Glutamatergic neuron (in vitro differentiated cells): Measurements from ENCODE around the gene MOGAT3. TPM values are rescaled to one million over a fixed set of nuclear protein-coding genes. Genes with fewer than 3 reads are reported as not detected.
A peak's percentile ranks its signal among the peaks of the same experiment; 100 is the strongest.

ENCODE experiments used
- DNase-seq: peaks from one replicate; pipeline ENCODE4 v3.0.0; 2022
- H3K27ac Mint-ChIP-seq: one replicate; pipeline ENCODE4 v1.8.0; 2020; ENCODE audit warnings: mild to moderate bottlenecking, mixed read lengths, inconsistent platforms; ENCODE audit not compliant: unreplicated experiment
- H3K27me3 Mint-ChIP-seq: one replicate; pipeline ENCODE4 v1.8.0; 2020; ENCODE audit warnings: mild to moderate bottlenecking, moderate library complexity, mixed read lengths, inconsistent platforms; ENCODE audit not compliant: unreplicated experiment
- H3K36me3 Mint-ChIP-seq: one replicate; pipeline ENCODE4 v1.8.0; 2020; ENCODE audit warnings: mild to moderate bottlenecking, mixed read lengths, inconsistent platforms; ENCODE audit not compliant: unreplicated experiment
- H3K4me1 Mint-ChIP-seq: one replicate; pipeline ENCODE4 v1.8.0; 2020; ENCODE audit warnings: mild to moderate bottlenecking, low read depth, mixed read lengths, inconsistent platforms; ENCODE audit not compliant: unreplicated experiment
- H3K4me3 Mint-ChIP-seq: one replicate; pipeline ENCODE4 v1.8.0; 2020; ENCODE audit warnings: mild to moderate bottlenecking, mixed read lengths, inconsistent platforms; ENCODE audit not compliant: unreplicated experiment
- H3K9me3 Mint-ChIP-seq: one replicate; pipeline ENCODE4 v1.8.0; 2020; ENCODE audit warnings: mild to moderate bottlenecking, moderate library complexity, mixed read lengths, inconsistent platforms; ENCODE audit not compliant: unreplicated experiment
- total RNA-seq: library from RNA; stranded (reverse); fragmentation: NEBNext Ultra II Directional; extraction: Animal tissue kit (Norgen Biotek cat#: 25700); gene quantifications from one replicate; pipeline ENCODE4 v1.2.1, GENCODE V29; 2021; ENCODE audit not compliant: unreplicated experiment
- TF ChIP-seq, protein P1 (sequence below): fragments of 200-600 bp; sonication (generic); IDR thresholded peaks from one replicate; pipeline ENCODE4 v1.5.0; 2021; ENCODE audit not compliant: partially characterized antibody, unreplicated experiment

The MOGAT3 gene
- total RNA-seq, 1 donor from 2014 or later = not detected

DNA sequence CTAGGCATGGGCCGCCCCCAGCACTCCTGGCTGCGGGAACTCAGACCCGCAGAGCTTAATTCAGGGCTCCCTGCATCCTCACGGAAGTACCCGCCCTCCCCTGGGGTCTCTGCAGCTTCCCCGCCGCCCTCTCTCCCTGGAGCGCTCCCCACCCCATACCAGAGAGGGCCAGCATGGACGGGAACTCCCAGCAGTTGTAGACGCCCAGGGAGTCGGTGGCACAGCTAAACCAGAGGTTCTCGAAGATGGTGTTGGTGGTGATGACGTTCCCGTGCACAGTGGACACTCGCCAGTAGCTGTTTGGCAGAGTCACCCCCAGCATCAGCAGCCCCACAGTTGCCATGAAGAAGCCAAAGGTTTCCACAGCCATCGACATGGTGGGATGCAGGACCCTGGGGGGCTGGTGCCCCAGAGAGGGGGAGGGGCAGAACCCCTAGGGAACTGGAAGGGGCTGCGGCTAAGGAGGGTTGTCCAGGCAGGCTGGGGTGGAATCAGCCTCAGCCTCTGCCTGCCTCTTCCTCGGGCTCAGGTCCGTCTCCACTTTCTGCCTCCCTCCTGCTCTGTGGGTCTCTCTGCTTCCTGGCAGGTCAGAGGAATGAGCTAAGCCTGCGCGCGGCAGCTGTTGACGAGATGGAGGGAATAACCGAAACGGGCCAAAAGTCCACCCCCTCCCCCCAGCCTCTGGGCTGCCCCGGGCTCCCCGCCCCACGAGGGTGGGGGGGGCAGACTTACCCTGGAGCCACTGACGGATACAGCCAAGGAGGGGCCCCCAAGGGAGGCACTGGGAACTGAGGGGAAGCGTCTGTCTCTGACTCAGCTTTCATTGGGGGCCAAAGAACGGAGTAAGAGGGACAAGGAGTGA, 36.6 kb upstream of the MOGAT3 start, which contains the start of gene CLDN15:
TSS of gene CLDN15 (minus strand) at position 597 of the 862 bp plus-strand sequence. CDS start at position 376, 221 bp downstream.
- Mint-ChIP-seq H3K4me1 (peaks cover 3% of the 10 kb centered on the region), H3K27me3 (peaks cover 3% of the 10 kb centered on the region), H3K27ac (peak within 1 kb of the TSS; percentile 74), H3K36me3 (no peaks in the 10 kb centered on the region), H3K9me3 (peaks cover 4% of the 10 kb centered on the region), H3K4me3 (peak within 1 kb of the TSS; percentile 30)
- TF ChIP-seq, protein P1, sequence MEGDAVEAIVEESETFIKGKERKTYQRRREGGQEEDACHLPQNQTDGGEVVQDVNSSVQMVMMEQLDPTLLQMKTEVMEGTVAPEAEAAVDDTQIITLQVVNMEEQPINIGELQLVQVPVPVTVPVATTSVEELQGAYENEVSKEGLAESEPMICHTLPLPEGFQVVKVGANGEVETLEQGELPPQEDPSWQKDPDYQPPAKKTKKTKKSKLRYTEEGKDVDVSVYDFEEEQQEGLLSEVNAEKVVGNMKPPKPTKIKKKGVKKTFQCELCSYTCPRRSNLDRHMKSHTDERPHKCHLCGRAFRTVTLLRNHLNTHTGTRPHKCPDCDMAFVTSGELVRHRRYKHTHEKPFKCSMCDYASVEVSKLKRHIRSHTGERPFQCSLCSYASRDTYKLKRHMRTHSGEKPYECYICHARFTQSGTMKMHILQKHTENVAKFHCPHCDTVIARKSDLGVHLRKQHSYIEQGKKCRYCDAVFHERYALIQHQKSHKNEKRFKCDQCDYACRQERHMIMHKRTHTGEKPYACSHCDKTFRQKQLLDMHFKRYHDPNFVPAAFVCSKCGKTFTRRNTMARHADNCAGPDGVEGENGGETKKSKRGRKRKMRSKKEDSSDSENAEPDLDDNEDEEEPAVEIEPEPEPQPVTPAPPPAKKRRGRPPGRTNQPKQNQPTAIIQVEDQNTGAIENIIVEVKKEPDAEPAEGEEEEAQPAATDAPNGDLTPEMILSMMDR = no peak
- no peak for DNase-seq

DNA sequence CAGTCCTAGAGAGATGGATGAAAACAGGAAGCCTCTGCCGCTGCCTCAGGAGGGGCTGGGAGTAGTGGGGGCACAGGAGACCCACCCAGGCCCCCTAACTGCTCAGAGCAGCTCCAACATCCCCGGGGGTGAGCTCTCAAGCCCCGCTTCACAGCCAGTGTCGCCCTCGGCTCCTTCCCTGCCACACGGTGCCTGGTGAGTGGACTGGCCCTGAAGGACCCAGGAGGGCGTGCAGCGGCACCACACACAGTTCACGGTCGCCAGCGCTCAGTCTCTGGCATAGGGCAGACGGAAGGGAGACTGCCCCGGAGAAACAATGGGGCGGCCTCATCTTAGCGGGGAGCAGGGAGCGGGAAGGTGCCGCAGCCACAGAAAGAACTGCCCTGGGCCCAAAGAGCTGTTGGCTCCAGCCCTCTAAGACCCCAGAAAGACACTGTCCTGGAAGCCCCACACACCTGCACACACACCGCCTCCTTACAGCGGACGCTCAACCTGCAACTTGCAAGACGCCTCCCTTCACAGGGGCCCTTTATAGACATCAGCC, 35.5 kb upstream of the MOGAT3 start:
- Mint-ChIP-seq H3K27ac (no peak overlapping the region), H3K9me3 (peaks cover 4% of the 10 kb centered on the region), H3K27me3 (peaks cover 5% of the 10 kb centered on the region), H3K36me3 (no peaks in the 10 kb centered on the region), H3K4me3 (no peak overlapping the region), H3K4me1 (peaks cover 3% of the 10 kb centered on the region)
- TF ChIP-seq, protein P1 = no peak
- no peak for DNase-seq

DNA sequence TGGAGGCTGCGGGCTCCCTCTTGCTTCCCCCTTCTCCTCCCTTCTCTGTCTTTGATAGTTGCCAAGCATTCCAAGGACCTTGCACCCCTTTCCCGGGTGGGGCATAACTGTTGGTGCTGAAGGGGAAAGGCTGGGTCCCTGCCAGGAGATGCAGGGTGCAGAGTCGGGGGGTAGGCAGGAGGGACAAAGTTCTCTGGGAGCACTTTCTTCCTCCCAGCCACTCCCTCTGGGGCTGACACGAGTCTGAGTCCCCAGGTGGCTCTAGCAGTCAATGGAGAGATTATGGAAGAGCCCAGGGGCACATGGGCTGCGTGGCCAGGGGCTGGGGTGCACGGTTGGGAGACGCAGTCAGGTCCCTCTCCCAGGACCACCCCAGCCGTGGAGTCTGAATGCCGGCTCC, 34.7 kb upstream of the MOGAT3 start:
- Mint-ChIP-seq H3K4me1 (peaks cover 3% of the 10 kb centered on the region), H3K9me3 (peaks cover 7% of the 10 kb centered on the region), H3K36me3 (no peaks in the 10 kb centered on the region), H3K27me3 (peaks cover 7% of the 10 kb centered on the region), H3K4me3 (no peak overlapping the region), H3K27ac (no peak overlapping the region)
- TF ChIP-seq, protein P1 = no peak
- no peak for DNase-seq

DNA sequence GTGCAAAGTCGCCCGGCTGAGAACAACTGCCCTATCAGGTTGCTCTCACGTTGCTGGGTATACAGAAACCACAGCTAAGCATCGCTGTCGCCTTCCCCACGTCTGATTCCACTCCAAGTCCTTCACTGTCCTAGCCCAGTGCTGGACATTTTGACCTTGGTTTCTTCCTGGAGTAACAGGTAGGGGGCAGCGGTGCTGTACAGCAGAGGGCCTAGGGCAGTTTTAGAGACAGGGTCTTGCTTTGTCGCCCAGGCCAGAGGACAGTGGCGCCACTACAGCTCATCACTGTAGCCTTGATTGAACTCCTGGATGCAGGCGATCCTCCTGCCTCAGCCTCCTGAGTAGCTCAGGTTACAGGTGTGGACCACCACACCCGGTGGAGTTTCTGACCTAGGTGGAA, 34.2 kb upstream of the MOGAT3 start:
- no peaks in the 10 kb centered on the region for H3K36me3 Mint-ChIP-seq
- TF ChIP-seq, protein P1 = peak; percentile 31
- DNase-seq = peak; percentile 38
- H3K4me1 Mint-ChIP-seq = peaks cover 3% of the 10 kb centered on the region
- H3K4me3 Mint-ChIP-seq = no peak overlapping the region
- H3K9me3 Mint-ChIP-seq = peaks cover 10% of the 10 kb centered on the region
- H3K27me3 Mint-ChIP-seq = peaks cover 6% of the 10 kb centered on the region
- H3K27ac Mint-ChIP-seq = no peak overlapping the region

DNA sequence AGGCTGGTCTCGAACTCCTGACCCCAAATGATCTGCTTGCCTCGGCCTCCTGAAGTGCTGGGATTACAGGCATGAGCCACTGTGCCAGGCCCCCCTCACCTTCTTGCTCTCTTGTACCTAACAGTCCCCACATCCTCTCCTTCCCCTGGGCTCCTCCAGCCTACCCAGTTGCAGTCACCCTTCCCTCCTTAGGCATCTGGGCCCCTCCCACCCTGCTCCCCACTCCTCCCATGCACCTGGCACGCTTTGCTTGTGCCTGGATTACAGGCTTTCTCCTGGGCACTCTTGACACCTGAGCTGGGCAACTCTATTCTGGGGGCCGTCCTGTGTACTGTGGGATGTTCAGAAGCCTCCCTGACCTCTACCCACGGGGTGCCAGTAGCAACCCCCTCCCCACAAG, 33.8 kb upstream of the MOGAT3 start:
- peaks cover 10% of the 10 kb centered on the region for H3K9me3 Mint-ChIP-seq
- no peak for DNase-seq
- H3K4me1 Mint-ChIP-seq = peaks cover 3% of the 10 kb centered on the region
- peaks cover 6% of the 10 kb centered on the region for H3K27me3 Mint-ChIP-seq
- no peak overlapping the region for H3K27ac Mint-ChIP-seq
- no peaks in the 10 kb centered on the region for H3K36me3 Mint-ChIP-seq
- H3K4me3 Mint-ChIP-seq = no peak overlapping the region
- TF ChIP-seq, protein P1 = no peak
